H9 (cell line): ENCODE data around the gene TEX52. TPM values are rescaled to one million over a fixed set of nuclear protein-coding genes. Genes with fewer than 3 reads are reported as not detected.

Experiments used
- DNase-seq: peaks from one replicate; pipeline ENCODE4 v3.0.0-alpha.2; 2017
- H2AFZ ChIP-seq: one replicate; pipeline ENCODE4 v1.6.1; 2013; ENCODE audit warnings: mild to moderate bottlenecking, low read length, control low read depth, moderate library complexity
- H2AK5ac ChIP-seq: 2 replicates; pipeline ENCODE4 v1.6.1; 2013; ENCODE audit warnings: low read length, control low read depth, mixed read lengths; ENCODE audit not compliant: insufficient read length
- H2BK120ac ChIP-seq: one replicate; pipeline ENCODE4 v1.6.1; 2013; ENCODE audit warnings: low read depth, mild to moderate bottlenecking, low read length, control low read depth, inconsistent platforms; ENCODE audit not compliant: poor library complexity, severe bottlenecking
- H2BK12ac ChIP-seq: 2 replicates; pipeline ENCODE4 v1.6.1; 2013; ENCODE audit warnings: low read length, control low read depth, mixed read lengths, low read depth; ENCODE audit not compliant: insufficient read length
- H2BK15ac ChIP-seq: 2 replicates; pipeline ENCODE4 v1.6.1; 2013; ENCODE audit warnings: low read depth, low read length, control low read depth
- H2BK20ac ChIP-seq: one replicate; pipeline ENCODE4 v1.6.1; 2013; ENCODE audit warnings: low read depth, mild to moderate bottlenecking, low read length, control low read depth, inconsistent platforms; ENCODE audit not compliant: poor library complexity, severe bottlenecking
- H2BK5ac ChIP-seq: 2 replicates; pipeline ENCODE4 v1.6.1; 2013; ENCODE audit warnings: low read length, control low read depth, mixed read lengths; ENCODE audit not compliant: insufficient read length
- H3K14ac ChIP-seq: 2 replicates; pipeline ENCODE4 v1.6.1; 2013; ENCODE audit warnings: low read length, control low read depth; ENCODE audit not compliant: insufficient read depth
- H3K18ac ChIP-seq: 2 replicates; pipeline ENCODE4 v1.6.1; 2013; ENCODE audit warnings: low read depth, mild to moderate bottlenecking, mixed read lengths, low read length, control low read depth; ENCODE audit not compliant: insufficient read length
- H3K23ac ChIP-seq: 2 replicates; pipeline ENCODE4 v1.6.1; 2013; ENCODE audit warnings: low read length, control low read depth, mixed read lengths, low read depth; ENCODE audit not compliant: insufficient read length
- H3K23me2 ChIP-seq: 2 replicates; pipeline ENCODE4 v1.6.1; 2013; ENCODE audit warnings: low read depth, mild to moderate bottlenecking, mixed read lengths, low read length, control low read depth; ENCODE audit not compliant: insufficient read length, poor library complexity, severe bottlenecking
- H3K27ac ChIP-seq: 2 replicates; pipeline ENCODE4 v1.5.1; 2013; ENCODE audit warnings: low read length, control low read depth, mixed read lengths, low read depth; ENCODE audit not compliant: insufficient read length
- H3K27me3 ChIP-seq: 2 replicates; pipeline ENCODE4 v1.6.1; 2013; ENCODE audit warnings: low read length, control low read depth, inconsistent platforms; ENCODE audit not compliant: insufficient read depth
- H3K4ac ChIP-seq: 2 replicates; pipeline ENCODE4 v1.6.1; 2013; ENCODE audit warnings: low read depth, mild to moderate bottlenecking, control low read depth, inconsistent platforms, low read length, moderate library complexity
- H3K4me1 ChIP-seq: 2 replicates; pipeline ENCODE4 v1.6.1; 2013; ENCODE audit warnings: low read length, control low read depth, inconsistent platforms; ENCODE audit not compliant: insufficient read depth
- H3K4me2 ChIP-seq: 2 replicates; pipeline ENCODE4 v1.6.1; 2013; ENCODE audit warnings: low read length, control low read depth, mixed read lengths; ENCODE audit not compliant: insufficient read length, insufficient read depth
- H3K56ac ChIP-seq: 2 replicates; pipeline ENCODE4 v1.6.1; 2013; ENCODE audit warnings: low read depth, mild to moderate bottlenecking, mixed read lengths, low read length, control low read depth; ENCODE audit not compliant: insufficient read length
- H3K79me1 ChIP-seq: 2 replicates; pipeline ENCODE4 v1.6.1; 2013; ENCODE audit warnings: low read depth, mild to moderate bottlenecking, moderate library complexity, low read length, control low read depth, inconsistent platforms; ENCODE audit not compliant: insufficient read depth, poor library complexity, severe bottlenecking
- H3K79me2 ChIP-seq: 2 replicates; pipeline ENCODE4 v1.6.1; 2013; ENCODE audit warnings: low read length, control low read depth, inconsistent platforms; ENCODE audit not compliant: insufficient read depth
- H3K9ac ChIP-seq: 2 replicates; pipeline ENCODE4 v1.6.1; 2013; ENCODE audit warnings: low read length, control low read depth, mixed read lengths; ENCODE audit not compliant: insufficient read length; ENCODE audit errors: extremely low read depth
- H3K9me3 ChIP-seq: one replicate; pipeline ENCODE4 v1.6.1; 2013; ENCODE audit warnings: low read depth, low read length, inconsistent platforms; ENCODE audit not compliant: control insufficient read depth
- H3T11ph ChIP-seq: one replicate; pipeline ENCODE4 v1.6.1; 2013; ENCODE audit warnings: mild to moderate bottlenecking, low read length, control low read depth, inconsistent platforms
- H4K20me1 ChIP-seq: one replicate; pipeline ENCODE4 v1.6.1; 2013; ENCODE audit not compliant: control insufficient read depth, insufficient read length, insufficient read depth
- H4K5ac ChIP-seq: 2 replicates; pipeline ENCODE4 v1.6.1; 2013; ENCODE audit warnings: low read depth, mild to moderate bottlenecking, mixed read lengths, low read length, control low read depth; ENCODE audit not compliant: insufficient read length
- H4K8ac ChIP-seq: replicated peaks from 2 replicates; pipeline ENCODE4 v1.6.1; 2013; ENCODE audit warnings: low read length, control low read depth, mixed read lengths, low read depth; ENCODE audit not compliant: insufficient read length
- H4K91ac ChIP-seq: 2 replicates; pipeline ENCODE4 v1.6.1; 2013; ENCODE audit warnings: low read depth, mild to moderate bottlenecking, moderate library complexity, mixed read lengths, low read length, control low read depth; ENCODE audit not compliant: insufficient read length
- H3K27ac Mint-ChIP-seq, 3 experiments: 2 replicates in 2 of 3; 3 replicates in 1 of 3; pipeline ENCODE4 v1.8.0; 2020 to 2021; ENCODE audit warnings: mixed read lengths in 3 of 3, mild to moderate bottlenecking in 1 of 3, moderate library complexity in 1 of 3
- H3K27me3 Mint-ChIP-seq: 2 replicates; pipeline ENCODE4 v1.8.0; 2021; ENCODE audit warnings: low read depth, mild to moderate bottlenecking, moderate library complexity, mixed read lengths
- H3K36me3 Mint-ChIP-seq, 3 experiments: 2 replicates in 2 of 3; 3 replicates in 1 of 3; pipeline ENCODE4 v1.8.0; 2020 to 2021; ENCODE audit warnings: low read depth in 3 of 3, mixed read lengths in 3 of 3; ENCODE audit not compliant: insufficient read depth in 1 of 3
- H3K4me1 Mint-ChIP-seq, 2 experiments: 2 replicates each; pipeline ENCODE4 v1.8.0; 2020; ENCODE audit warnings: mixed read lengths in 2 of 2
- H3K4me3 Mint-ChIP-seq, 2 experiments: 2 replicates in 1 of 2; 3 replicates in 1 of 2; pipeline ENCODE4 v1.8.0; 2020 to 2021; ENCODE audit warnings: mild to moderate bottlenecking in 2 of 2, mixed read lengths in 2 of 2, moderate library complexity in 1 of 2
- H3K9me3 Mint-ChIP-seq, 2 experiments: 2 replicates in 1 of 2; 3 replicates in 1 of 2; pipeline ENCODE4 v1.8.0; 2020; ENCODE audit warnings: mild to moderate bottlenecking in 2 of 2, mixed read lengths in 2 of 2, moderate library complexity in 1 of 2
- CTCF ChIP-seq: fragments of 200-600 bp; sonication (generic); conservative IDR thresholded peaks from 3 replicates; pipeline ENCODE4 v1.8.0; 2021; ENCODE audit warnings: antibody characterized with exemption, mild to moderate bottlenecking
- WGBS: extraction: QIAGEN DNeasy Blood & Tissue Kit; methylation state at CpG from one replicate; pipeline ENCODE4 v1.1.7; 2013; ENCODE audit warnings: missing lambda C conversion rate, low lambda C conversion rate, mixed read lengths; ENCODE audit not compliant: insufficient read length; ENCODE audit errors: extremely low coverage; 5-methylcytosine and 5-hydroxymethylcytosine counted together
- total RNA-seq: library from RNA; stranded (reverse); gene quantifications from 2 replicates; pipeline ENCODE4 v1.2.1, GENCODE V29; 2021

TEX52 gene
- total RNA-seq, 1 experiment from 2014 or later: 0.20 TPM

DNA sequence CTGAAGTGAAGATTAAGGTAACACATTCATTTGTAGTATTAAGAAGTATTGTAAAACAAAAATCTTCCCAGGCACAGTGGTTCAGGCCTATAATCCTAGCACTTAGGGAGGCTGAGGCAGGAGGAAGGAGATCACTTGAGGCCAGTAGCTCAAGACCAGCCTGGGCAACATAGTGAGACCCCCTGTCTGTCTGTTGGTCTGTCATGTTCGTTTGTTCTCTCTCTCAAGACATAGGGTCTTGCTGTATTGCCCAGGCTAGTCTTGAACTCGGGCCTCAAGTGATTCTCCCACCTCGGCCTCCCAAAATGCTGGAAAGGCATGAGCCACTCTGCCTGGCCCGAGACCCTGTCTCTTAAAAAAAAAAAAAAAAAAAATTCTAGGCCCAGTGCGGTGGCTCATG, 40.6 kb upstream of the TEX52 start:
- WGBS: no CpG with 5 or more reads among the region's 5 CpGs
- no peak overlapping the region for H2AK5ac ChIP-seq
- peaks cover 2 to 8% of the 10 kb centered on the region in 2 experiments; a peak in 2 of 4 replicates for H3K4me1 Mint-ChIP-seq

More for the DNA sequence above, 40.6 kb upstream of the TEX52 start:
- no peak overlapping the region for H2AFZ ChIP-seq
- no peak overlapping the region for H2BK15ac ChIP-seq
- H4K8ac ChIP-seq: no peak overlapping the region
- no peak overlapping the region for H3K9ac ChIP-seq
- Mint-ChIP-seq H3K4me3 (no peak overlapping the region), H3K27ac (no peak overlapping the region), H3K27me3 (no peaks in the 10 kb centered on the region), H3K36me3 (peaks cover 0 to 3% (median 0%) of the 10 kb centered on the region in 3 experiments; a peak in 1 of 7 replicates), H3K9me3 (no peaks in the 10 kb centered on the region)
- no peak overlapping the region for H3K56ac ChIP-seq
- H3K18ac ChIP-seq: no peak overlapping the region
- H3K14ac ChIP-seq: no peak overlapping the region
- no peak overlapping the region for H4K91ac ChIP-seq
- 0 out of 2 replicates have a peak, but pooled peaks cover 1% of the 10 kb centered on the region for H3K79me2 ChIP-seq
- no peak overlapping the region for H2BK120ac ChIP-seq
- H2BK5ac ChIP-seq: no peak overlapping the region
- TF ChIP-seq CTCF: no peak
- no peak overlapping the region for H3K27ac ChIP-seq
- no peak overlapping the region for H2BK20ac ChIP-seq
- no peaks in the 10 kb centered on the region for H3K23me2 ChIP-seq
- H3K4ac ChIP-seq: no peak overlapping the region
- H4K5ac ChIP-seq: no peak overlapping the region
- H3K27me3 ChIP-seq: no peaks in the 10 kb centered on the region
- H3K79me1 ChIP-seq: peaks cover 2% of the 10 kb centered on the region
- H3K4me2 ChIP-seq: no peak overlapping the region
- H3T11ph ChIP-seq: no peak overlapping the region
- no peaks in the 10 kb centered on the region for H4K20me1 ChIP-seq
- no peak overlapping the region for H2BK12ac ChIP-seq
- no peak for DNase-seq
- no peaks in the 10 kb centered on the region for H3K4me1 ChIP-seq
- H3K23ac ChIP-seq: no peak overlapping the region
- H3K9me3 ChIP-seq: no peaks in the 10 kb centered on the region
